ENCODE results near the gene DAPK1.

GRCh38 chr9:87596862-87597261 is 99.2 kb downstream of the DAPK1 start:
- TF ChIP-seq CTCF (IDR thresholded peaks at IDR 0.05; ENCODE audit: insufficient read depth, low read depth, low read length) (no peak), EZH2 (IDR thresholded peaks at IDR 0.05; ENCODE audit: insufficient read depth, low read length) (no peak)
